Panc1 (cell line): ENCODE results near the gene UQCC2. TPM values are rescaled to one million over a fixed set of nuclear protein-coding genes. Genes with fewer than 3 reads are reported as not detected.

Experiments
- ATAC-seq: fragments of 200-7000 bp; cut with Tn5 transposase; 2 replicates; pipeline ENCODE4 v1.9.1; 2020; ENCODE audit warnings: mild to moderate bottlenecking, moderate library complexity
- BruUV-seq: library from RNA; stranded (reverse); fragments of 400-500 nt; replicated peaks from 2 replicates; lab custom pipeline; 2021; lab: Mats Ljungman, UMichigan
- CTCF ChIA-PET: fragments of 300-600 bp; sonication (Branson Sonifier 250); formaldehyde crosslinking; loops from one replicate; lab custom pipeline; 2022; ENCODE audit warnings: antibody characterized with exemption; lab: Charles Lee
- POLR2A ChIA-PET: fragments of 300-600 bp; sonication (Branson Sonifier 250); formaldehyde crosslinking; loops from one replicate; lab custom pipeline; 2022; ENCODE audit warnings: antibody characterized with exemption; lab: Charles Lee
- DNase-seq: peaks from one replicate; pipeline ENCODE4 v3.0.0-alpha.2; 2010; ENCODE audit warnings: low read depth, low spot score
- H3K27ac ChIP-seq: 2 replicates; pipeline ENCODE4 v1.5.1; 2011; ENCODE audit warnings: mild to moderate bottlenecking, low read length, inconsistent platforms
- H3K27me3 ChIP-seq: fragments of 200-500 bp; sonication (Bioruptor generic); 2 replicates; pipeline ENCODE4 v1.6.0; 2014; ENCODE audit warnings: low read length, inconsistent platforms; ENCODE audit not compliant: control insufficient read depth, insufficient read depth
- H3K36me3 ChIP-seq: fragments of 200-500 bp; sonication (Bioruptor generic); 2 replicates; pipeline ENCODE4 v1.5.1; 2014; ENCODE audit warnings: inconsistent platforms, mild to moderate bottlenecking, low read length, moderate library complexity; ENCODE audit not compliant: control insufficient read depth, insufficient read depth
- H3K4me1 ChIP-seq: 2 replicates; pipeline ENCODE4 v1.5.1; 2011; ENCODE audit warnings: inconsistent platforms, mild to moderate bottlenecking, low read length, moderate library complexity; ENCODE audit not compliant: control insufficient read depth, insufficient read depth
- H3K4me3 ChIP-seq, 2 experiments: 2 replicates each; pipeline ENCODE4 v1.5.1; 2011 to 2012; ENCODE audit warnings: low read depth in 2 of 2, low read length in 2 of 2, mild to moderate bottlenecking in 2 of 2, inconsistent platforms in 1 of 2, moderate library complexity in 1 of 2
- H3K9me3 ChIP-seq: fragments of 200-500 bp; sonication (Bioruptor generic); 2 replicates; pipeline ENCODE4 v1.5.1; 2014; ENCODE audit warnings: low read depth, mild to moderate bottlenecking, inconsistent platforms, low read length, moderate library complexity; ENCODE audit not compliant: control insufficient read depth, insufficient read depth
- POLR2AphosphoS5 ChIP-seq: IDR thresholded peaks from 2 replicates; pipeline ENCODE4 v1.6.1; 2012; ENCODE audit warnings: mild to moderate bottlenecking, low read depth, low read length, moderate library complexity
- REST ChIP-seq, 2 experiments: IDR thresholded peaks; 2 replicates each; pipeline ENCODE4 v1.6.1; 2011 to 2012; ENCODE audit warnings: low read depth in 2 of 2, control low read depth in 1 of 2, low read length in 1 of 2, mild to moderate bottlenecking in 1 of 2, moderate library complexity in 1 of 2; ENCODE audit not compliant: insufficient read depth in 1 of 2
- SIN3A ChIP-seq: IDR thresholded peaks from 2 replicates; pipeline ENCODE4 v1.6.1; 2012; ENCODE audit warnings: low read depth, mild to moderate bottlenecking, low read length, moderate library complexity, borderline replicate concordance; ENCODE audit not compliant: insufficient read depth
- TCF7L2 ChIP-seq: IDR thresholded peaks from 2 replicates; pipeline ENCODE4 v1.6.1; 2011; ENCODE audit warnings: mild to moderate bottlenecking, low read depth, low read length, inconsistent platforms
- in situ Hi-C: cut with HindIII; loops from 2 replicates; pipeline ENCODE4 v1.10.0; 2016; ENCODE audit warnings: low sequenced_read_pairs, low pct_unique_long_range_greater_than_20kb
- intact Hi-C: fragments of 100-400 bp; cut with micrococcal nuclease; formaldehyde crosslinking; loops from one replicate; pipeline ENCODE4 v1.10.0; 2022; ENCODE audit not compliant: unreplicated experiment
- total RNA-seq: library from RNA; stranded (reverse); gene quantifications from one replicate; pipeline ENCODE4 v1.2.1, GENCODE V29; 2021; ENCODE audit not compliant: unreplicated experiment
- TF ChIP-seq, protein P1 (sequence below): fragments of 450-650 bp; IDR thresholded peaks from 2 replicates; pipeline ENCODE4 v1.5.1; 2017; ENCODE audit warnings: mild to moderate bottlenecking

Gene UQCC2
- total RNA-seq, 1 experiment from 2014 or later, result 135 TPM

DNA sequence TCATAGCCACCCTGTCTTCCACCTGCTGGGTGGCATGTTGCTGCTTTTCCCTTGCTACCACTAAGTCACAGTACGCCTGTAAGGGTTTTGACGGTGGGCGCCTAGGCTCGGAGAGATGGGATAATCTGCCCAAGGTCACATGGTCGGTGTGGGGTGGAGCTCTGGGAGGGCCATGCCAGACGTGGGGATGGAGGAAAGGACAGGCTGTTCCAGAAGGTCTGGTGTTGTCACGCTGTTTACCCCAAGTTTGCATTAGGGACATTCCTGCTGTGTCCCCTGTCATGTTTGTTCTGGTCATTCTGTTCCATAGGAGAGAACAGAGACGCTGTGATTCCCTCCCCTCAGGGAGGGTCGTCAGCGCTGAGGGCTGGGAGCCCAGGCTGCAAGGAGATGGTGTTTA is 19.1 kb upstream of the UQCC2 start:
- CTCF ChIA-PET, result interaction anchor here (0.6 kb wide), 1 partner anchor 411 kb away, joined by 3 read pairs; no protein-coding TSS in a partner anchor
- Histone ChIP-seq H3K9me3 (no peaks in the 10 kb centered on the region), H3K4me3 (no peak overlapping the region), H3K27ac (no peak overlapping the region), H3K27me3 (no peaks in the 10 kb centered on the region), H3K36me3 (no peaks in the 10 kb centered on the region), H3K4me1 (no peaks in the 10 kb centered on the region)
- ATAC-seq (no peak), DNase-seq (no peak)
- intact Hi-C loops, result no loop called here
- POLR2A ChIA-PET, result no interaction called here
- BruUV-seq, result no TSS peak
- in situ Hi-C loops, result no loop called here
- TF ChIP-seq POLR2AphosphoS5, result no peak
- no peak for TF ChIP-seq SIN3A
- no peak for TF ChIP-seq REST (IDR thresholded peaks at IDR 0.05; ENCODE audit: insufficient read depth in 1 of 2, low read depth in 2 of 2, low read length in 1 of 2)
- TF ChIP-seq TCF7L2, result no peak
- TF ChIP-seq, protein P1, sequence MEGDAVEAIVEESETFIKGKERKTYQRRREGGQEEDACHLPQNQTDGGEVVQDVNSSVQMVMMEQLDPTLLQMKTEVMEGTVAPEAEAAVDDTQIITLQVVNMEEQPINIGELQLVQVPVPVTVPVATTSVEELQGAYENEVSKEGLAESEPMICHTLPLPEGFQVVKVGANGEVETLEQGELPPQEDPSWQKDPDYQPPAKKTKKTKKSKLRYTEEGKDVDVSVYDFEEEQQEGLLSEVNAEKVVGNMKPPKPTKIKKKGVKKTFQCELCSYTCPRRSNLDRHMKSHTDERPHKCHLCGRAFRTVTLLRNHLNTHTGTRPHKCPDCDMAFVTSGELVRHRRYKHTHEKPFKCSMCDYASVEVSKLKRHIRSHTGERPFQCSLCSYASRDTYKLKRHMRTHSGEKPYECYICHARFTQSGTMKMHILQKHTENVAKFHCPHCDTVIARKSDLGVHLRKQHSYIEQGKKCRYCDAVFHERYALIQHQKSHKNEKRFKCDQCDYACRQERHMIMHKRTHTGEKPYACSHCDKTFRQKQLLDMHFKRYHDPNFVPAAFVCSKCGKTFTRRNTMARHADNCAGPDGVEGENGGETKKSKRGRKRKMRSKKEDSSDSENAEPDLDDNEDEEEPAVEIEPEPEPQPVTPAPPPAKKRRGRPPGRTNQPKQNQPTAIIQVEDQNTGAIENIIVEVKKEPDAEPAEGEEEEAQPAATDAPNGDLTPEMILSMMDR, result no peak

- Histone ChIP-seq H3K36me3 (no peaks in the 10 kb centered on the region), H3K4me3 (no peak overlapping the region), H3K27ac (no peak overlapping the region), H3K4me1 (no peaks in the 10 kb centered on the region), H3K9me3 (no peaks in the 10 kb centered on the region), H3K27me3 (no peaks in the 10 kb centered on the region)
- ATAC-seq (no peak), DNase-seq (no peak)
- in situ Hi-C loops (no loop called here), intact Hi-C loops (no loop called here)
- CTCF ChIA-PET, result no interaction called here
- POLR2A ChIA-PET, result interaction anchor here (0.6 kb wide), 1 partner anchor 18 kb away, joined by 5 read pairs; the partner anchor contains the start of gene UQCC2
- TF ChIP-seq, protein P1, result no peak
- TF ChIP-seq TCF7L2, result no peak
- no peak for TF ChIP-seq POLR2AphosphoS5
- no peak for TF ChIP-seq REST (IDR thresholded peaks at IDR 0.05; ENCODE audit: insufficient read depth in 1 of 2, low read depth in 2 of 2, low read length in 1 of 2)
- TF ChIP-seq SIN3A, result no peak
- BruUV-seq, result no TSS peak
Observed at GRCh38 chr6:33729059-33729458, 17.6 kb upstream of the UQCC2 start.
